NCI-H1092 (cell line): ENCODE measurements around the gene ASXL3.
A peak's percentile ranks its signal among the peaks of the same experiment; 100 is the strongest.

Source experiments
- DNase-seq: peaks from one replicate; lab custom pipeline; 2025; lab: John Stamatoyannopoulos, UW

Gene ASXL3

DNA sequence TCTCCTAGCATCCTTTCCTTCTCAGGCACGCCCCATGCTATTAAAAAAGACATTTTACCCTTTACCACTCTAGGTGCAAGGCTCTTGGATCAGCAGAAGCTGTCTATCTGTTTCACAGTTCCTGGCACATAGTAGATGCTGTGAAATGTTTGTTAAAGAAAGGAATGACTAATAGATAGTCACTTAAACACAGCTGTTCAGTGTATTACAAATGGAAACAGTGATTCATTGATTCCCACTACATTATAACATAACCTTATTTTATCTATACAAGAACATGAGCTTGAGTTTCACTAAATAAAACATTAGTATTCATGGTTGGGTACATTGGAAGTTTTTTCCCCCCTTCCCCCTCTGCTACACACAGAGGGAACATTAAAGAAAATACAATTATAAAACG is 142.1 kb downstream of the ASXL3 start:
- DNase-seq, result no peak

DNA sequence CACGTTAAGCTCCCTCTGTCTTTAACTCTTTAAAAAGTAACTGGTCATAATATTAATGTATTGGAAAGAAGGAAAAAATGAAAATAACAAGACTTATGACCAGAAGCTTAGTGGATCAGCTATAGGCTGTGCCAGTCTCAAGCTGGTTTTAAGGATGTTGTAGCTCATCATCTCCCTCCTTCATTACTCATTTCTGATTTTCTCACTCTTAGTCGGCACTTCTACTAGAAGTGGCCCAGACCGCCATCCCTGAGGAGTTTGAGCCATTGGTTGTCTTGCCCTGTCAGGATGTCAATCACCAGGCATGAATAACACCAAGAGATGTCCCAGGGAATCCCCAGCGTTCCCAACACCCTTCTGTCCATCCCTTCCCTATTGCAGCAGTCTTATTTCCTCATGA is 151.5 kb downstream of the ASXL3 start:
- no peak for DNase-seq

DNA sequence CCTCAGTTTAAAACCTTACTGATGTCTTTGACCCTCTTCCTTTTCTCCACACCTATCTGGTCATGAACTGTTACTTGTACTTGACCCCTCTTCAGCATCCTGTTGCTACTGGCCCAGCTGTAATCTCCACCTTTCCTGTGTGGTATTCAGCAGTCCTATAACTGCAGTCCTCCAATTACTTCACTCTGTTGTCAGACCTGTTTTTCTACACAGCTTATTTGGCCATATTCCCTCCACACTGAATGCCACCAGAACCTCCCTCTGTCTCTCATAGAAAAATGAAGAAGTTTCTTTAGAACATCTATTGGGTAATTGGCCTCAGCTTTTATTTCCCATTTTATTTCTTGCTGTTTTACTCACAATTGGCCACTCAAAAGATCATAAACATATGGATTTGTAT is 155.4 kb downstream of the ASXL3 start:
- DNase-seq, result no peak

DNA sequence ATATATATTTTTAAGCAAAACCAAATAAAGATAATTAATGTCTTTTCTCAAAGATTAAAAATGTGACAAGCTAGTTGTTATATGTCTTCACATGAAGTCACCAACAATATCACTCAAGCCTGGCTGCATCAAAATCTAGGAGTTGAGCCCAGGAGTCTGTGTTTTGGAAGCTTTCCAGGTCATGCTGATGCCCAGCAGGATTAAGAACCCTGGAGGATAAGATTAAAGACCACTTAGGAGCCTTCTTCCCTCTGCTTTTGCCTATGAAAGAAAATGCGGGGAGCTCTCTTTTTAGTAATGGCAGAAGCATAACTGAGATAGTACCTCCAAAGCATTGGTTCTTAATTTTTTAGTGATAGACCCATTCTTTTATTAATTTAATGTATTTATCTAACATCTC is 157.4 kb downstream of the ASXL3 start:
- no peak for DNase-seq

DNA sequence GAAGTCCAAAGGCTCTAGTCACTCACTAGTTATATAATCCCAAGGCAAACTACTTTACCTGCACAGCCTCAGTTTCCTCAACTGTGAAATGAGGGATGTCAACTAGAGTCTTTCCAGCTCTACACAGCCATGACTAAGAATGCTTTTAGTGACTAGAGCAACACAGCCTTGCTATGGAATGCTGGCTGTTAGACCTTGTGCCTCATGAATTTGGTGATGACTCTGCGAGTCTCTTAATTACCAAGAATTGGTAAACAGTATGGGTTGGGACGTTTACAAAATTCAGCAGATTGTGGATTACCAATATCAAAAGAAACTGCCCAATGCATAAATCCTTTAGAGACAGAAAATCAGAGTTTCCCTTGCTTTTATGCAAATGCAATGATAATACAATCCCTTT is 163.7 kb downstream of the ASXL3 start:
- no peak for DNase-seq

DNA sequence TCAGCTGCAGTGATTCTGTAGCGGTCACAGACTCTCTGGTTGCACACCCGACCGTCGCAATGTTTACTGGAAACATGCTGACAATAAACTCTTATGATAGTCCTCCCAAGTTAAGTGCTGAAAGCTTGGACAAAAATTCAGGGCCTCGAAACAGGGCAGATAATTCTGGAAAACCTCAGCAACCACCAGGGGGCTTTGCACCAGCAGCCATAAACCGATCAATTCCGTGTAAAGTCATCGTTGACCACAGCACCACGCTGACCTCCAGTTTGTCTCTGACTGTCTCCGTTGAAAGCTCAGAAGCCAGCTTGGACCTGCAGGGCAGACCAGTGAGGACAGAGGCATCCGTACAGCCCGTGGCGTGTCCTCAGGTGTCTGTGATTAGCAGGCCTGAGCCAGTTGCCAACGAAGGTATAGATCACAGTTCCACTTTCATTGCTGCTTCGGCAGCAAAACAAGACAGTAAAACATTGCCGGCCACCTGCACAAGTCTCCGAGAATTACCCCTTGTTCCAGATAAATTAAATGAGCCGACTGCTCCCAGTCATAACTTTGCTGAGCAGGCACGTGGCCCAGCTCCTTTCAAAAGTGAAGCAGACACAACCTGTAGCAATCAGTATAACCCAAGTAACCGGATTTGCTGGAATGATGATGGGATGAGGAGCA is 166.1 kb downstream of the ASXL3 start:
- no peak for DNase-seq

DNA sequence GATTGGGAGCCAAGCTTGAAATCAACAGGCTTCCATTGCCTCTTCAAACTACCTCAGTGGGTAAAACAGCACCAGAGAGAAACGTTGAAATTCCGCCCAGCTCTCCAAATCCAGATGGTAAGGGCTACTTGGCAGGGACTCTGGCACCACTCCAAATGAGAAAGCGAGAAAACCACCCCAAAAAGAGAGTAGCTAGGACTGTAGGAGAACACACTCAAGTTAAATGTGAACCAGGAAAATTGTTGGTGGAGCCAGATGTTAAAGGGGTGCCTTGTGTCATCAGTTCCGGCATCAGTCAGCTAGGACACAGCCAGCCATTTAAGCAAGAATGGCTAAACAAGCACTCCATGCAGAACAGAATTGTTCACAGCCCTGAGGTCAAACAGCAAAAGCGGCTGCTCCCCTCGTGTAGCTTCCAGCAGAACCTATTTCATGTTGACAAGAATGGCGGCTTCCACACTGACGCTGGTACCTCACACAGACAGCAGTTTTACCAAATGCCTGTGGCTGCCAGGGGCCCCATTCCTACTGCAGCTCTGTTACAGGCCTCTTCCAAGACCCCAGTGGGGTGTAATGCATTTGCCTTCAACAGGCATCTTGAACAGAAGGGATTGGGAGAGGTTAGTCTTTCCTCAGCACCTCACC is 167.3 kb downstream of the ASXL3 start:
- peak; percentile 87 for DNase-seq

DNA sequence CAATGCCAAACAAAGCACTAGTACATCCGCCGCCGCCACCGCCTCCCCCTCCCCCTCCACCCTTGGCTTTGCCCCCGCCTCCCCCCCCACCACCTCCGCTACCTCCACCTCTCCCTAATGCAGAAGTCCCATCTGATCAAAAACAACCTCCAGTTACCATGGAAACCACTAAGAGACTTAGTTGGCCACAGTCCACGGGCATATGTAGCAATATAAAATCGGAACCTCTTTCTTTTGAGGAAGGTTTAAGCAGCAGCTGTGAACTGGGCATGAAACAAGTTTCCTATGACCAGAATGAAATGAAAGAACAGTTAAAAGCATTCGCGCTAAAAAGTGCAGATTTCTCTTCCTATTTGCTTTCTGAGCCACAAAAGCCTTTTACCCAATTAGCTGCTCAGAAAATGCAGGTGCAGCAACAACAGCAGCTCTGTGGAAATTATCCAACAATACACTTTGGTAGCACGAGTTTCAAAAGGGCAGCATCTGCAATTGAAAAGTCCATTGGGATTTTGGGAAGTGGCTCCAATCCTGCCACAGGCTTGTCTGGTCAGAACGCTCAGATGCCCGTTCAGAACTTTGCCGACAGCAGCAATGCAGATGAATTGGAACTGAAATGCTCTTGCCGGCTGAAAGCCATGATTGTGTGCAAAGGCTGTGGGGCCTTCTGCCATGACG is 168.0 kb downstream of the ASXL3 start:
- DNase-seq, result peak; percentile 96

DNA sequence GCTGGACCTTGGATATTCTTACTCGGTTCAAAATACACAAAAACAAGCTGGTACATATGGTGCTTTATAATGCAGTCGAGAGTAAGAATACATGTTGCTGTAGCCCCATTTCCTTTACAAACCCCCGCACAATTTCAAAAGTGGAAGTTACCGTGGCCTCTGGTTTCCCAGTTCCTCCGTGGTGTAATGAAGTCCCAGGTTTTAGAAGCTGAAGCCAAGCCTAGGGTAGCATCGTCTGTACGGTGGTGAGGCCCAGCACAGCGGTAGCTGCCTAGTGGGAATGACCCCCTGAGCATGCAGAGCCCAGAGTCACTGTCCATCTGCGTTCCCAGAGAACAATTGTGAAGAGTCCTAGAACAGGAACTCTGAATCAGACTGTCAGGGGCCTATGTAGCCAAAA is 171.8 kb downstream of the ASXL3 start:
- peak; percentile 66 for DNase-seq

DNA sequence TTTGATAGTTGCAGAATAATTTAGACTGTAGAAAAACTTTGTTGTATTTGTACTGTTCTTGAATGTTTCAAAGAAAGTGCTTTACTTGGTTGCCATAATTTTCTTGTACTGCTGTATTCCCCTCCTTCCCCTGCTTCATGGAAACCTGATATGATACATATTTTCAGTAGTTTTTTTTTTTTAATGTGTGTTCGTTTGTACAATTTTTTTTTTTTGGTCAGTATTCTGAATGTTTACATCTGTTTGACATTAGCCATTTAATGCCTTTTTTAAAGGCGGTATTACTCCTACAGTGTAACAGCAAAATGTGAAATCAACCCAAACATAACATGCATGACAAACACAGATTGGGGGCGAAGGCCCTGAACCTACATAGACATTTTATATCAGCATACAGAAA is 172.3 kb downstream of the ASXL3 start:
- DNase-seq, result no peak

DNA sequence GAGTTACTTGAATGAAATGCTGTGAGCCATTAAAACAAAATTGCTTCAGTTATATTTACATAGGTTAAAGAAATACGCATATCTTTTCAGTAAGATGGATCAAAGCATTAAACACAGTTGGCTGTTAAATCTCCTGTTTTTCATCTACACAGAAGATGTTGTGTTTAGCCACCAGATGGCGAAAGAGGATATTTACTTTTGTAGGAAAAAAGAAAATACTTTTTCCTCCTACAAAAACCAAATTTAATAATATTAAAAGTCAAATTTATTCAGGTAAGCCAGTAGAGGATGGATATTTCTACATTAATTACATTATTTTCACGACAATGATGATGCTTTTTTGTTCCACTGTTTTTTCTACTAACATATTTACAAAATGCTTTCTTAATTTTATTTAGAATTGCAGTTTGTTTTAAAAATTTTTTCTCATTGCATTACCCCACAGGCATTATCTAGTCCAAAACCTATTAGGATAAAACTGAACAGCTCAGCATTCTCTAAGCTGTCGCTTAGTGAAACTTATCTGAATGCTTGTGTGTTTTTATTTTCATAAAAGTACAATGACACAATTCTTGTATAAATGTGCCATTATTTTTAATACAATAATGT is 173.7 kb downstream of the ASXL3 start:
- DNase-seq, result peak; percentile 77

DNA sequence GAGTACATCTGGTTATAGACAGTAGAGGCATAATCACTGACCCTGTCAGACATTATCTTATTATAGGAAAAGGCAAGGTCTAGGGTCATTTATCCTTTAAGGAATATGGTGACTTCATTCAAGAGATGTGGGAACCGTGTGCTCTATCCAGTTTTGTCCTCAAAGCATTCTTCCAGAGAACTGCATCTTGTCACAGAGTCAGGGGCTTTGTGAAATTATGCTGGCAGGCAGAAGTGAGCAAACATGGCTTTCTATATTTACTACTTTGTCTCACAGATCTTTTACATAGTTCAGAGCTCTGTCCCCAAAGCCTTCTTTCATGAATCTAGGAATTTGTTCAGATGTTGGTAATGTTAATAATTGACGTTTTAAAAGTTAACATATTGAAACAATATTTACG is 177.4 kb downstream of the ASXL3 start:
- DNase-seq, result peak; percentile 50

DNA sequence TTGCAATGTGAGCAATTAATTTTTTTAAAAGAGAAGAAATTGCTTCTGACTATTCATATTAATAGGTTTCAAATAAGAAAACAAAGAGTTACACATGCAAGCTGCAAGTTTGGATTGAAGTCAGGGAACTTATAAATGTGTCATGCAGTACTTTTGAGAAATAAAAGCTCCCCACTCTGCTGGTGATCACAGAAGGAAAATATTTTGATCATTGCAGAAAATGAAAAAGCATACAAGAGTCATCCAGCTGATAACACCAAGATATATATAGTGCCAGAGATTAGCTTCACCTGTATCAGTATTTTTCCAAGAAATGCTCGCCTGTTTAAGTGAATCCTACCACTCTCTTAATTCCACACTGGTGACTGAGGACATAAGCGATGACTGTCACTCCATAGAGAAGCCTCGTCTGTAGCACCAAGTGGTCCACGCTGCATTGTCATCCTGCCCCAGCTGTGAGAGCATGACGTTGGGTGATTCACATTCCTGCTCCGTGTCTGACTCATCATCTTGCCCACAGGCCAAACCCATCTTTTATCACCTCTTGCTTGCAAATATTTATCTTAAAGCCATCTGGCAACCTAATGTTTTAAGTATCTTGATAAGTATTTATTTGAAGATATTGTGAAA is 178.0 kb downstream of the ASXL3 start:
- peak; percentile 86 for DNase-seq

DNA sequence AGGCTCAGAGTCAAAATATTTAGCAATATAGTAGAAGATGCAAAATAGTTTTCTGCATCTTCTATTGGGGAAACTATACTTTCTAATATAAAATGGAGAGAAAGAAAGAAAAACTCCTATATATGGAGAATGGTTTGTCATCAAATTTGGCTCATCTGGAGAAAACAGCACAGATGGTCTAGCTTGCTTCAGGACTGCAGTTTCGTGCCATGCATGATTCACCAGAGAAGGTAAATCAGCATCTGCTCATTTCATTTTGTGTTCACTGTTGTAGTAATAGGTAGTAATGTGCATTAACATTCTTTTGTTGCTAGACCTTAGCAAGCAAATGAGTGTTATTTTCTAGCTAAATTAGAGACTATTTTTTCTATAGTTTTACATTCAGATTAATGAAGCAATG is 179.0 kb downstream of the ASXL3 start:
- DNase-seq, result peak; percentile 46

DNA sequence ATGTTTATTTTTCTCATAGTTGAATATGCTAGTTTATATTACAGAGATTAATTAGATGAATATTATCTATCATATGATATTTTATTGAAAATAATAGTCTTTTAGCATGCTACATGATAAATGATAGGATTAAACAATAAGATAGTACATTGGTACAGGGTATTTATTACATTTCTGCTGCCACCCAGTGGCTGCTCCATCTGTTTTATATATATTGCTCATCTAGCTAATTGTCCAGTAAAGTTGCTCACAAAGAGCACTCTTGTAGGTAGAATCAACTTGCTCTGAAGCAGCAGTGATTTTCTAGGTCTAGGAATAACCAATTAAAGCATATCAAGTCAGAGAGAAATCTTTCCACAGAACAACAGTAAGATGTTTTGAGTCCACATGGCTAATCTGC is 183.3 kb downstream of the ASXL3 start:
- DNase-seq, result peak; percentile 52

DNA sequence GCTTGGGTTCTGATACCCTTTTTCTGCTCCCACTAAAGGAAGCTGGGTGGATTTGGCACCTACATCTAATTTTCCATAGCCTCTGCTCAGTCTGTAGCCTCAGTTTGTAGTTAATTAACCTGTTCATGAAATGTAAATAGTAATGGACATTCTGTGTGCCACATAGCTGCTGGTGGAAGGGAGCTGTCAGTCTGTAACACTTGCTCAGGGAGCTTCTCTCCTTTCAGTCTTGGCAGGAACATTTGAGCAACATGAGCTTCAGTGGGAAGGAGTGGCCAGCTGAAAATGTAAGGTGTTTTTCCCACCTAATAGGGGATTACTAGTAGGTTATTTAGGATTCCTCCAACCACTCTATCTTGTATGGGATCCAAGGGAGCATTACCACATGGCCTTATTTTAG is 203.4 kb downstream of the ASXL3 start:
- peak; percentile 89 for DNase-seq
